Measurements from ENCODE around the gene GMCL1. TPM values are rescaled to one million over a fixed set of nuclear protein-coding genes. Genes with fewer than 3 reads are reported as not detected.

Gene GMCL1
- total RNA-seq, 1 experiment from 2014 or later: 13.2 TPM

GRCh38 chr2:69888451-69888850 lies 59.0 kb downstream of the GMCL1 start:
- Histone ChIP-seq H3K27me3 (ENCODE audit: control insufficient read depth, insufficient read depth, low read length) (no peaks in the 10 kb centered on the region), H3K36me3 (ENCODE audit: control insufficient read depth, insufficient read depth, low read length) (no peaks in the 10 kb centered on the region), H3K27ac (ENCODE audit: low read length) (no peak overlapping the region), H3K4me3 (ENCODE audit: low read depth in 2 of 2, low read length in 2 of 2) (no peak overlapping the region), H3K9me3 (ENCODE audit: control insufficient read depth, insufficient read depth, low read depth, low read length) (no peaks in the 10 kb centered on the region), H3K4me1 (ENCODE audit: control insufficient read depth, insufficient read depth, low read length) (0 out of 2 replicates have a peak, but pooled peaks cover 3% of the 10 kb centered on the region)
- ChIA-PET POLR2A (no interaction called here), CTCF (no interaction called here)
- BruUV-seq (replicated peaks): no TSS peak
- no peak for DNase-seq (ENCODE audit: low read depth, low spot score)
- in situ Hi-C loops (cut with HindIII; ENCODE audit: low pct_unique_long_range_greater_than_20kb, low sequenced_read_pairs) (no loop called here), intact Hi-C loops (cut with micrococcal nuclease; ENCODE audit: unreplicated experiment) (no loop called here)
- TF ChIP-seq TCF7L2 (IDR thresholded peaks at IDR 0.05; ENCODE audit: low read depth, low read length) (no peak), REST (IDR thresholded peaks at IDR 0.05; ENCODE audit: insufficient read depth in 1 of 2, low read depth in 2 of 2, low read length in 1 of 2) (no peak), SIN3A (IDR thresholded peaks at IDR 0.05; ENCODE audit: borderline replicate concordance, insufficient read depth, low read depth, low read length) (no peak), CTCF (IDR thresholded peaks at IDR 0.05) (no peak), POLR2AphosphoS5 (IDR thresholded peaks at IDR 0.05; ENCODE audit: low read depth, low read length) (no peak)
- no peak for ATAC-seq

GRCh38 chr2:69889302-69889701 lies 59.8 kb downstream of the GMCL1 start:
- Histone ChIP-seq H3K27me3 (ENCODE audit: control insufficient read depth, insufficient read depth, low read length) (no peaks in the 10 kb centered on the region), H3K27ac (ENCODE audit: low read length) (no peak overlapping the region), H3K36me3 (ENCODE audit: control insufficient read depth, insufficient read depth, low read length) (no peaks in the 10 kb centered on the region), H3K4me1 (ENCODE audit: control insufficient read depth, insufficient read depth, low read length) (0 out of 2 replicates have a peak, but pooled peaks cover 4% of the 10 kb centered on the region), H3K9me3 (ENCODE audit: control insufficient read depth, insufficient read depth, low read depth, low read length) (no peaks in the 10 kb centered on the region), H3K4me3 (ENCODE audit: low read depth in 2 of 2, low read length in 2 of 2) (no peak overlapping the region)
- BruUV-seq (replicated peaks): no TSS peak
- TF ChIP-seq CTCF (IDR thresholded peaks at IDR 0.05) (no peak), REST (IDR thresholded peaks at IDR 0.05; ENCODE audit: insufficient read depth in 1 of 2, low read depth in 2 of 2, low read length in 1 of 2) (no peak), POLR2AphosphoS5 (IDR thresholded peaks at IDR 0.05; ENCODE audit: low read depth, low read length) (no peak), TCF7L2 (IDR thresholded peaks at IDR 0.05; ENCODE audit: low read depth, low read length) (no peak), SIN3A (IDR thresholded peaks at IDR 0.05; ENCODE audit: borderline replicate concordance, insufficient read depth, low read depth, low read length) (no peak)
- in situ Hi-C loops (cut with HindIII; ENCODE audit: low pct_unique_long_range_greater_than_20kb, low sequenced_read_pairs) (no loop called here), intact Hi-C loops (cut with micrococcal nuclease; ENCODE audit: unreplicated experiment) (no loop called here)
- ATAC-seq (no peak), DNase-seq (ENCODE audit: low read depth, low spot score) (no peak)
- ChIA-PET POLR2A (no interaction called here), CTCF (no interaction called here)

All from Panc1 (cell line).